Activated CD4-positive, alpha-beta T cell treated with anti-CD3 and anti-CD28 coated beads, Interleukin-2, amount 10 ng/mL, durations not matched to agents 7 days and 5 days (primary cell): ENCODE measurements around the gene CASKIN1. TPM values are rescaled to one million over a fixed set of nuclear protein-coding genes. Genes with fewer than 3 reads are reported as not detected.

Experiments
- CTCF ChIA-PET: fragments of 350-600 bp; sonication (Branson Sonifier 250); formaldehyde crosslinking; loops from one replicate; lab custom pipeline; 2021; ENCODE audit warnings: antibody characterized with exemption; lab: Charles Lee
- POLR2A ChIA-PET: fragments of 350-600 bp; sonication (Branson Sonifier 250); formaldehyde crosslinking; loops from one replicate; lab custom pipeline; 2021; ENCODE audit warnings: antibody characterized with exemption; lab: Charles Lee
- DNase-seq: peaks from one replicate; pipeline ENCODE4 v3.0.0-alpha.2; 2020
- H3K27ac Mint-ChIP-seq: one replicate; pipeline ENCODE4 v1.8.0; 2021; ENCODE audit warnings: mild to moderate bottlenecking, moderate library complexity, mixed read lengths
- H3K27me3 Mint-ChIP-seq: one replicate; pipeline ENCODE4 v1.8.0; 2021; ENCODE audit warnings: mixed read lengths
- H3K36me3 Mint-ChIP-seq: one replicate; pipeline ENCODE4 v1.8.0; 2021; ENCODE audit warnings: low read depth, mixed read lengths
- H3K4me1 Mint-ChIP-seq: one replicate; pipeline ENCODE4 v1.8.0; 2021; ENCODE audit warnings: mixed read lengths
- H3K4me3 Mint-ChIP-seq: one replicate; pipeline ENCODE4 v1.8.0; 2021; ENCODE audit warnings: mild to moderate bottlenecking, moderate library complexity, mixed read lengths
- H3K9me3 Mint-ChIP-seq: one replicate; pipeline ENCODE4 v1.8.0; 2021; ENCODE audit warnings: mixed read lengths
- total RNA-seq, 2 experiments: library from RNA; stranded (reverse); gene quantifications; one replicate each; pipeline ENCODE4 v1.2.3, GENCODE V29; 2021

Gene CASKIN1
- total RNA-seq, 2 experiments from 2014 or later, result 0.07 to 0.19 TPM

DNA sequence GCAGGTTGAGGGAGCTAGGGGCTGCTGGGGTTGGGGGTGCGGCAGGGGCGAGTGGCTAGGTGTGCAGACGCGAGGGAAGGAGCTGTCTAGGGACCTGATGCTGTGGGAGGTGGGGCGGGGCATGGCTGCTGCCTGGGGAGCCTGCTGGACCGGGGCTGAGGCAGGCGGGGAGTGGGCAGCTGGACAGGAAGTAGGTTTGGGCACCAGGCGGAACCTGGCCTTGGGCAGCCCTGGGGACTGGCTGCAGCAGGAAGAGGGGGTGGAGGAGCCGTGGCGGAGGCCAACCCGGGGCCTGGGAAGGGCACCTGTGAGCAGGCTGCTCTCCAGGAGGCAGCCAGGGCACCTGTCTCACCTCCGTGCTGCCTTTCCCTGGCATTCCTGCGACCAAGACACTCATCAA is 34.0 kb upstream of the CASKIN1 start:
- ChIA-PET POLR2A (no interaction called here), CTCF (interaction anchor here (1.2 kb wide), 1 partner anchor 8 kb away, joined by 3 read pairs; no protein-coding TSS in a partner anchor)
- no peak for DNase-seq
- Mint-ChIP-seq H3K4me1 (peaks cover 8% of the 10 kb centered on the region), H3K9me3 (no peaks in the 10 kb centered on the region), H3K4me3 (no peak overlapping the region), H3K36me3 (peaks cover 9% of the 10 kb centered on the region), H3K27me3 (no peaks in the 10 kb centered on the region), H3K27ac (no peak overlapping the region)

DNA sequence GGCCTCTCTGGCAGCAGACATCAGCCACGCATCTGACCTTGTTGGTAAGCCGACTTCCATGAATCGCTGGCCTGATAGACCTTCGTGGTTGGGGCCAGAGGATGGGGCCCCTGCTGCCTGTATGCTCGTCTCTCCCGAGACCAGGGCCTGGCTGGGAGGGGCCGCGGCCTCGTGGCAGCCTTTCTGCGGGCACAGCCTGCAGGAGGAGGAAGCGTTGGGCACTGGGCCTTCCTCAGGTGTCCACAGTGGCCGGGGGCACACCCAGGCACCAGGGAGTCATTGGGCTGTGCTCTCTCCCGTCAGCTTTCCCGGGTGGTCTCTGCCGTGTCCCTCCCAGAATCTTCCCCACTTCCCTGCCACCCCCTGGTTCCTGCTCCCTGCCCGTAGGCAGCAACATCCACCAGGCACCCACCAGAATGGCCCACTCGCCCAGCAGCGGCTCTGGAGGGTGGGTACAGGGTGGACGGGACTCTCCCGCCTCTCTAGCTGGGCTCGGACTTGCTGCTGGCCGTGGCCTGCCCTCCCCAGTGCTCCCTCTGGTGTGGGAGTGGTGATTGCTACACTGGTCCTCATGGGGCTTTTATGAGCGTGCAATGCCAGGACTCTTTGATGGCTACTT is 33.3 kb upstream of the CASKIN1 start:
- Mint-ChIP-seq H3K9me3 (no peaks in the 10 kb centered on the region), H3K4me1 (peaks cover 13% of the 10 kb centered on the region), H3K27me3 (no peaks in the 10 kb centered on the region), H3K27ac (no peak overlapping the region), H3K36me3 (peaks cover 6% of the 10 kb centered on the region), H3K4me3 (no peak overlapping the region)
- DNase-seq, result no peak
- CTCF ChIA-PET, result interaction anchor here (1.2 kb wide), 1 partner anchor 9 kb away, joined by 3 read pairs; no protein-coding TSS in a partner anchor
- POLR2A ChIA-PET, result no interaction called here

DNA sequence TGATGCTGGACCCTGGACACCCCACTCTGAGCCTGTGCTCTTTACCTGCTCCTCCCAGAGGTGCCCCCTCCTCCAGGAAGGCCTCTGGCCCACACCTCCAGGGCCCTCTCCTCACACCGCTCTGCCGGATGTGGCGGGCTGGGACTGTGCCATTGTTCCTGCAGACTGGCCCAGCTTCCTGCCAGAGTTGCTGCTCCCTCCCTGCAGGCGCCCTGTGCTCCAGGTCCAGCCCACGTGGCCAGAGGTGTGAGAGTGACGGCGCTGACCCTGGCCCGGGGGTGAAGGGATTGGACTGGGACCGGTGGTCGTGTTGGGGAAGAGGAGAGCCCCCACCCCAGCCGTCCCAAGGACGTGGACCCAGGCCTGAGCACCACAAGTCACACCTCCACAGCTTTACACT is 32.7 kb upstream of the CASKIN1 start:
- CTCF ChIA-PET, result no interaction called here
- Mint-ChIP-seq H3K27ac (no peak overlapping the region), H3K36me3 (peaks cover 6% of the 10 kb centered on the region)

DNA sequence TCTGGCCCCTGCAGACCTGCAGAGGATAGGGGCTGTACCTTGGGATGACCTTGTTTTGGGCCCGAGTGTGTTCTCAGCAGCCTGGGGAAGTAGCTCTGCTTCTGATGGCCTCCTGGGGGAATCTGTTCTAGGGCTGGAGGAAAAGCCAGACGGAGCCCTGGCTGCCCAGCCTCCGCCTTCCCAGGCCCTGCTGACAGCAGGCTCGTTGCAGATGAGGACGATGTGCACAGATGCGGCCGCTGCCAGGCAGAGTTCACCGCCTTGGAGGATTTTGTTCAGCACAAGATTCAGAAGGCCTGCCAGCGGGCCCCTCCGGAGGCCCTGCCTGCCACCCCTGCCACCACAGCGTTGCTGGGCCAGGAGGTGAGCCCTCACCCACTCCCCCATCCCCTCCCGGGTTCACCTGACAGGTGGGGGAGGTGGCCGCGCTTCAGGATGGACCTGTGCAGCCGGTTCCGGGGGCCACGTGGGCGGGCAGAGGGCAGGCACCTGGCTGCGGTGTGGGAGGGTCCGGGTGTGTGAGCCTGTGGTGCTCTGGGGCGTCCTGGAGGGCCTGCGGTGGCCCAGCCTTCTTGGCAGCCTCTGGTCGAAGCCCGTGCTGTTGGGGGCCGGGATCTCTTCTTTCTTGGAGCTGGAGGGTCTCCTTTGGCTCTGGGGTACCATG is 31.9 kb upstream of the CASKIN1 start:
- Mint-ChIP-seq H3K4me3 (no peak overlapping the region), H3K27ac (no peak overlapping the region), H3K27me3 (no peaks in the 10 kb centered on the region), H3K4me1 (peaks cover 19% of the 10 kb centered on the region), H3K9me3 (no peaks in the 10 kb centered on the region), H3K36me3 (peaks cover 6% of the 10 kb centered on the region)
- ChIA-PET POLR2A (no interaction called here), CTCF (no interaction called here)
- no peak for DNase-seq

More for the DNA sequence above, 32.7 kb upstream of the CASKIN1 start:
- H3K27me3 Mint-ChIP-seq, result no peaks in the 10 kb centered on the region
- H3K4me1 Mint-ChIP-seq, result peaks cover 19% of the 10 kb centered on the region
- POLR2A ChIA-PET, result no interaction called here
- H3K9me3 Mint-ChIP-seq, result no peaks in the 10 kb centered on the region
- DNase-seq, result no peak
- no peak overlapping the region for H3K4me3 Mint-ChIP-seq

DNA sequence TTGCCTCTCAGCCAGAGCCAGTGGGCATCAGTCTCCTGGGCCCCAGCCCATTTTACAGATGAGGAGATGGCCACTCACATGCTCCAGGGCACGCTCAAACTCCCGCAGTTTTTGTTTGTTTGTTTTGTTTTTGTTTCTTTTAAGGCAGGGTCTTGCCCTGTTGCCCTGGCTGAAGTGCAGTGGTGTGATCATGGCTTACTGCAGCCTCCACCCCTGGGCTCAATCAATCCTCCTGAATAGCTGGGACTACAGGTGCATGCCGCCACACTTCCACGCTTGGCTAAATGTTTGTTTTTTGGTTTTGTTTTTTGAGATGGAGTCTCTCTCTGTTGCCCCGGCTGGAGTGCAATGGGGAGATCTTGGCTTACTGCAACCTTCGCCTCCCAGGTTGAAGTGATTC is 30.5 kb upstream of the CASKIN1 start:
- no peak overlapping the region for H3K27ac Mint-ChIP-seq
- CTCF ChIA-PET, result interaction anchor here (1.0 to 1.1 kb wide), 2 partner anchors 24 to 45 kb away, joined by 3 read pairs; partner anchors contain the start of gene ECI1

DNA sequence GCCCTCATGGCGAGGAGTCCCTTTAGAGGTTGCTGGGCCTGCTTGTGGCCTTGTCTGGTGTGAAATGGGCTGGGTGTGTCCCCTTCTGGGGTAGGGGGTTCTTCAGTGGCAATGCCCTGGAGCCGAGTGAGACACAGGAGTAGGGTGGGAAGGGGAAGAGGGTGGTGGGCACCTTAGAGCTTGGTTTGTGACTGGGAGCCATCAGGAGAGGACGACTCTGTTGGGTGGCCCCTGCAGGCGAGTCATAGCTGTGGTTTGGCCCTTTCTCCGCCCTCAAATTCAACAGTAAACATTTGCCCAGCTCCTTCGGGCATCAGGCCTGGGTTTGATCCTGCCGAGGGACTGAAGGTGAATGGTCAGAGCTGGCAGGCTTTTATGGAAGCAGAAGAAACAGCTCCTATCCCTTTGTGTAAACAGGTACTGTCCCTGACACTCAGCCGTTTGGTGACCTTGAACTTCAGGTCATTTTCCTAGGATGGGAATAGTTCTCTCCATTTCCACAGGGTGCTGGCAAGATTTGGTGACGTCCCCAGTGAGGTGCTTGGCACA is 29.9 kb upstream of the CASKIN1 start:
- Mint-ChIP-seq H3K9me3 (no peaks in the 10 kb centered on the region), H3K27ac (peak overlapping the region; percentile 68), H3K4me1 (peaks cover 22% of the 10 kb centered on the region), H3K36me3 (peaks cover 6% of the 10 kb centered on the region), H3K27me3 (no peaks in the 10 kb centered on the region), H3K4me3 (peak overlapping the region; percentile 30)
- ChIA-PET CTCF (interaction anchor here (0.6 to 1.1 kb wide), 5 partner anchors 23 to 521 kb away, joined by 3 to 4 read pairs (median 3); partner anchors contain the start of gene ECI1), POLR2A (no interaction called here)
- no peak for DNase-seq

More for the DNA sequence above, 30.5 kb upstream of the CASKIN1 start:
- Mint-ChIP-seq H3K4me3 (peak overlapping the region; percentile 16), H3K4me1 (peaks cover 22% of the 10 kb centered on the region), H3K27me3 (no peaks in the 10 kb centered on the region), H3K9me3 (no peaks in the 10 kb centered on the region), H3K36me3 (peaks cover 6% of the 10 kb centered on the region)
- no peak for DNase-seq
- POLR2A ChIA-PET, result no interaction called here

DNA sequence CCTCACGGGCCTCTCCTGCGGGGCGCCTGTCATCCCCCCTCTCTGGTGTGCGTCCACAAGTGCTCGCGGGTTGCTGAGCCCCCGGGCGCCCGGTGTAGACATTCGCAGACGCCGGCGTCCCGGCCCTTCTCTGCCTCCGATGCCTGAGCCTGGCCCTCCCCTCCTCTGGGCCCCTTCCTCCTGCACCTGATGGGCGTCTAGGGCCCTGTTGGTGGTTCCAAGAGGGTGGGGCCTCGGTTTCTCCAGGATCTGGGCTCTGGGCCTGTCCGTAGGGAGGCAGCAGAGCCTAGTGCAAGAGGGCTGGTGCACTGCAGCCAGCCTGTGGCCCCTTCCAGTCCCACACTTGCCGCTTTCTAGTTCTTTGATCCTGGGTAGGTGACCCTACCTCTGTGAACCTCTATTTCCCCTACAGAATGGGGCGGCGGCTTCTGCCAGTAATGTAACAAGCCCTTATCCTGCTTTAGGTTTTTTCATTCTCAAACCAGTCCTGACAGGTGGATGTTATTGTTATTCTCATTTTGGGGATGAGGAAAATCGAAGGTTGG is 27.6 kb upstream of the CASKIN1 start:
- ChIA-PET POLR2A (no interaction called here), CTCF (interaction anchor here (0.6 to 1.2 kb wide), 2 partner anchors 17 to 24 kb away, joined by 3 read pairs; no protein-coding TSS in a partner anchor)
- DNase-seq, result peak; percentile 36
- Mint-ChIP-seq H3K27ac (peak overlapping the region; percentile 82), H3K36me3 (peaks cover 2% of the 10 kb centered on the region), H3K4me1 (peaks cover 22% of the 10 kb centered on the region), H3K4me3 (peak overlapping the region; percentile 80), H3K27me3 (no peaks in the 10 kb centered on the region), H3K9me3 (no peaks in the 10 kb centered on the region)

DNA sequence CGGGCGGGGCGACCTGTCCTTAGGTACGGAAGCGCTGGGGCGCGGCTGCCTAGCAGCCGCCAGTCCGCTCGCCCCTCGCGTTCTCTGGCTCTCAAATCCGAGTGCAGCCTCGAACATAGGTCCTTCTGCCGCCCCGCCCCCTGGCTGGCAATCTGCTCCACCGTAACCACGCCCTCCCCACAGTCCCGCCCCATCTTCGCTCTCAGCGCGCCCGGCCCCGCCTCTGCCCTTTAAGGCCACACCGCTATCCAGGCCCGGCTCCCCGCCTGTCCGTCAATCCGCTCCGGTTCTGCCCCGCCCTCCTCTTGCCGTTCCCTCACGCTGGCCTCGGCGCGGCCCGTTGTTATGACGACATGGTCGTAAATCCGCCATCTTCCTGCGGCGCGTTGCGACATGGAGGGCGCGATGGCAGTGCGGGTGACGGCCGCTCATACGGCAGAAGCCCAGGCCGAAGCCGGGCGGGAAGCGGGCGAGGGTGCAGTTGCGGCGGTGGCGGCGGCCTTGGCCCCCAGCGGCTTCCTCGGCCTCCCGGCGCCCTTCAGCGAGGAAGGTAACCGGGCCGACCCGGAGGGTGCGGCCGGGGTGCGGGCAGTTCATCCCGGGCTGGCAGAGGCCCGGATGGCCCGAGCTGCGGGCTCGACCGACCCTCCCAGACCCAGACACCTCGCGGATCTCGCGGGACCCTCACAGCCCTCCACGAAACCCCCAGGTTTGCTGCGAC is 27.0 kb upstream of the CASKIN1 start, which contains the start of gene E4F1:
E4F1 (plus strand) TSS at position 371 of the 721 bp plus-strand sequence; CDS start at position 394, 23 bp downstream.
- Mint-ChIP-seq H3K4me3 (peak within 1 kb of the TSS; percentile 80), H3K27ac (peak within 1 kb of the TSS; percentile 85), H3K4me1 (peaks cover 22% of the 10 kb centered on the region), H3K9me3 (no peaks in the 10 kb centered on the region), H3K36me3 (peaks cover 2% of the 10 kb centered on the region), H3K27me3 (no peaks in the 10 kb centered on the region)
- ChIA-PET CTCF (interaction anchor here (1.2 to 1.6 kb wide), 2 partner anchors 13 to 24 kb away, joined by 3 read pairs; partner anchors contain the start of gene BRICD5), POLR2A (no interaction called here)
- DNase-seq, result peak; percentile 100

DNA sequence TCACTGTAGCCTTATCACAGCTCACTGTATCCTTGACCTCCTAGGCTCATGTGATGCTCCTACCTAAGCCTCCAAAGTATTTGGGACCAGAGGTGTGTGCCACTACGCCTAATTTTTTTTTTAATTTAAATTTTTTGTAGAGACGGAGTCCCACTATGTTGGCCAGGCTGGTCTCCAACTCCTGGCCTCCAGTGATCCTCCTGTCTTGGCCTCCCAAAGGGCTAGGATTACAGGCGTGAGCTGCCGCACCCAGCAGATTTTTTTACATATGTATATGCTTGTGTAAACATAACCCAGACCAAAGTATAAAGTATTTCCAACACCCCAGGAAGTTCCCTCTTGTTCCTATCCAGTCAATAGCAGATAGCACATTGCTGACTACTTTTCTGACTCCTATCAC is 19.9 kb upstream of the CASKIN1 start:
- H3K4me3 Mint-ChIP-seq, result peak overlapping the region; percentile 84
- H3K36me3 Mint-ChIP-seq, result peaks cover 5% of the 10 kb centered on the region
- no peaks in the 10 kb centered on the region for H3K27me3 Mint-ChIP-seq
- POLR2A ChIA-PET, result no interaction called here
- no peak for DNase-seq
- H3K27ac Mint-ChIP-seq, result peak overlapping the region; percentile 89
- H3K4me1 Mint-ChIP-seq, result peaks cover 26% of the 10 kb centered on the region
- CTCF ChIA-PET, result no interaction called here
- no peaks in the 10 kb centered on the region for H3K9me3 Mint-ChIP-seq

DNA sequence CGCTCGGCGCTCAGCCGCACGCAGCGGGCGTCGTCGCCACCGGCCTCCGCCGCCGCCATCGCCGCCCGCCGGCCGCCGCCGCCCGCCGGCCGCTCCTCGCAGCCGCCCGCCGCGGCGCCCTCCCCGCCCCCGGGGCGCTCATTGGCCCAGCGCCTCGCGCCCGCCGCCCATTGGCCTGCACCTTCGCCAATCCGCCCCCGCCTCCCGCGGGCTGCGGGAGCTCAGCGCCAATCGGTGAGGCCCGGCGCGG is 18.2 kb upstream of the CASKIN1 start, which contains the start of gene PGP:
PGP (minus strand) TSS at position 122 of the 250 bp plus-strand sequence; CDS start at position 59, 63 bp downstream.
- H3K4me1 Mint-ChIP-seq, result peaks cover 26% of the 10 kb centered on the region
- H3K36me3 Mint-ChIP-seq, result peaks cover 5% of the 10 kb centered on the region
- H3K4me3 Mint-ChIP-seq, result peak within 1 kb of the TSS; percentile 84
- CTCF ChIA-PET, result interaction anchor here (0.5 to 1.4 kb wide), 3 partner anchors 9 to 475 kb away, joined by 3 read pairs; partner anchors contain the start of genes ECI1 and MLST8
- no peaks in the 10 kb centered on the region for H3K27me3 Mint-ChIP-seq
- POLR2A ChIA-PET, result interaction anchor here (0.6 to 1.3 kb wide), 3 partner anchors 38 to 245 kb away, joined by 3 to 8 read pairs (median 3); partner anchors contain the start of genes TEDC2 and TRAF7
- H3K9me3 Mint-ChIP-seq, result no peaks in the 10 kb centered on the region
- no peak for DNase-seq
- H3K27ac Mint-ChIP-seq, result peak within 1 kb of the TSS; percentile 89

DNA sequence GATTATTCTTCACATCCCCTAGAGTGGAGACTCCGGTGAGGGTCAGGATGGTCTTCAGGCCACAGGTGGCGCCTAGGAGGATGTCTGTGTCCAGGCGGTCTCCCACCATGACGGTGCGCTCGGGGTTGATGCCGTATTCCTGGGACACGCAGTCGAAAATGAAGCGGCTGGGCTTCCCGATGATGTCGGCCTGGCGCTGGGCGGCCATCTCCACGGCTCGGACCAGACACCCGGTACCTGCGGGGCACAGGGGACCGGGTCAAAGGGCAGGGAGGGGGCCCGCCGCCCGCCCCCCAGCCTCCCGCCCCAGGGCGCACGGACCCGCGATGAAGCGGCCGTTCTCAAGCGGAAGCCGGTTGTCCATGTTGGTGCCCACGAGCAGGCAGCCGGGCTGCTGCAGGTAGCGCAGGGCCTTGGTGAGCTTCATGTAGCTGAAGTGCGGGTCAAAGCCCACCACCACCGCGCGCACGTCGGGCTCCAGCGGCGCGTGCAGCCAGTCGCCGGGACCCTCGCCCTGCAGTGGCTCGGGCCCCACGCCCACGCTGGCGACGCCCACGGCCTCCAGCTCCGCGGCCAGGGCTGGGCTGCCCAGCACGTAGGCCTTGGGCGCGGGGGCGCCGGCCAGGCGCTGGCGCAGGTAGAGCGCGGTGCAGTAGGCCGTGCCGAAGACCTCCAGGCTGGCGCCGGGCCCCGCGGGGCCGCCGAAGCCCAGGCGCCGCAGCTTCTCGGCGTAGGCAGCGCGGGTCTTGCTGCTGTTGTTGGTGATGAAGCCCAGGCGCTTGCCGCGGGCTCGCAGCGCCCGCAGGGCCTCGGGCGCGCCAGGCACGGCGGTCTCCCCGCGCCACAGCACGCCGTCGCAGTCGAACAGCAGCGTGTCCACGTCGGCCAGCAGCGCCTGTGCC is 17.7 kb upstream of the CASKIN1 start:
- Mint-ChIP-seq H3K4me3 (peak overlapping the region; percentile 77), H3K27ac (peak overlapping the region; percentile 65), H3K4me1 (peaks cover 26% of the 10 kb centered on the region), H3K9me3 (no peaks in the 10 kb centered on the region), H3K27me3 (no peaks in the 10 kb centered on the region), H3K36me3 (peaks cover 5% of the 10 kb centered on the region)
- CTCF ChIA-PET, result interaction anchor here (0.5 to 1.4 kb wide), 3 partner anchors 8 to 474 kb away, joined by 3 read pairs; partner anchors contain the start of genes ECI1 and MLST8
- no peak for DNase-seq
- POLR2A ChIA-PET, result interaction anchor here (0.7 to 1.3 kb wide), 2 partner anchors 59 to 246 kb away, joined by 3 read pairs; partner anchors contain the start of genes TEDC2 and TRAF7
